ENCODE data around the gene RTN4RL1.
"Not testable (repeated sequence)": the region's sequence is repeated elsewhere in the genome, so short reads cannot be mapped to it uniquely, and the experiment has no call there.

RTN4RL1 gene

GRCh38 chr17:1916963-1917715 is 108.0 kb downstream of the RTN4RL1 start:
- DNase-seq: no peak

GRCh38 chr17:1916316-1916715 is 108.8 kb downstream of the RTN4RL1 start:
- no peak for DNase-seq

GRCh38 chr17:1915889-1916288 is 109.2 kb downstream of the RTN4RL1 start:
- no peak for DNase-seq

GRCh38 chr17:1914661-1915083 is 110.5 kb downstream of the RTN4RL1 start:
- DNase-seq: no peak

GRCh38 chr17:1913702-1914101 is 111.4 kb downstream of the RTN4RL1 start:
- DNase-seq: no peak

GRCh38 chr17:1912146-1912545 is 113.0 kb downstream of the RTN4RL1 start:
- no peak for DNase-seq

GRCh38 chr17:1909985-1910384 is 115.1 kb downstream of the RTN4RL1 start:
- no peak for DNase-seq

GRCh38 chr17:1908699-1909309 is 116.3 kb downstream of the RTN4RL1 start:
- peak; percentile 76 for DNase-seq

- DNase-seq: peak; percentile 20
Observed at GRCh38 chr17:1907909-1908698, 117.0 kb downstream of the RTN4RL1 start.

- DNase-seq: no peak
Observed at GRCh38 chr17:1907216-1907631, 117.9 kb downstream of the RTN4RL1 start.

- DNase-seq: no peak
Observed at GRCh38 chr17:1906662-1907101, 118.5 kb downstream of the RTN4RL1 start.

- DNase-seq: no peak
Observed at GRCh38 chr17:1905190-1905913, 119.8 kb downstream of the RTN4RL1 start.

- DNase-seq: no peak
Observed at GRCh38 chr17:1904273-1905182, 120.6 kb downstream of the RTN4RL1 start.

- DNase-seq: no peak
Observed at GRCh38 chr17:1899403-1900000, 125.6 kb downstream of the RTN4RL1 start.

- no peak for DNase-seq
Observed at GRCh38 chr17:1898872-1899271, 126.3 kb downstream of the RTN4RL1 start.

GRCh38 chr17:1898332-1898731 is 126.8 kb downstream of the RTN4RL1 start:
- no peak for DNase-seq

GRCh38 chr17:1897105-1897656 is 128.0 kb downstream of the RTN4RL1 start:
- no peak for DNase-seq

- no peak for DNase-seq
Observed at GRCh38 chr17:1896243-1897104, 128.7 kb downstream of the RTN4RL1 start.

- DNase-seq: not testable (repeated sequence)
Observed at GRCh38 chr17:1895479-1895878, 129.7 kb downstream of the RTN4RL1 start.
